ENCODE results near the gene RAPGEF1.
"Not testable (repeated sequence)": the region's sequence is repeated elsewhere in the genome, so short reads cannot be mapped to it uniquely, and the experiment has no call there.

Gene RAPGEF1

GRCh38 chr9:131683094-131683493, 56.8 kb downstream of the RAPGEF1 start:
- not testable (repeated sequence) for DNase-seq

GRCh38 chr9:131682261-131682660, 57.6 kb downstream of the RAPGEF1 start:
- no peak for DNase-seq

DNA sequence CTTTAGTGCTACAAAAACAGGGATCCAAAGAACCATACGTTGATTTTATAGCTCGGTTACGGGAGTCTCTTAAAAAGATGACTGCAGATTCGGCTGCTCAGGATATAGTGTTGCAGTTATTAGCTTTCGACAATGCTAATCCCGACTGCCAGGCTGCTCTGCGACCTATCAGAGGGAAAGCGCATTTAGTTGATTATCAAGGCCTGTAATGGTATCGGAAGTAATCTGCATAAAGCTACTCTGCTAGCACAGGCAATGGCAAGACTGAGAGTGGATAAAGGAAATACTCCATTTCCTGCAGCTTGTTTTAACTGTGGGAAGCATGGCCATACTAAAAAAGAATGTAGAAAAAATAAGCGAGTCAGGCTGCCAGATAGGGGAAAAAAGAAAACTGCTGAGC, 58.0 kb downstream of the RAPGEF1 start:
- DNase-seq: not testable (repeated sequence)

- not testable (repeated sequence) for DNase-seq
These were observed 58.8 kb downstream of the RAPGEF1 start for GRCh38 chr9:131681108-131681507.

DNA sequence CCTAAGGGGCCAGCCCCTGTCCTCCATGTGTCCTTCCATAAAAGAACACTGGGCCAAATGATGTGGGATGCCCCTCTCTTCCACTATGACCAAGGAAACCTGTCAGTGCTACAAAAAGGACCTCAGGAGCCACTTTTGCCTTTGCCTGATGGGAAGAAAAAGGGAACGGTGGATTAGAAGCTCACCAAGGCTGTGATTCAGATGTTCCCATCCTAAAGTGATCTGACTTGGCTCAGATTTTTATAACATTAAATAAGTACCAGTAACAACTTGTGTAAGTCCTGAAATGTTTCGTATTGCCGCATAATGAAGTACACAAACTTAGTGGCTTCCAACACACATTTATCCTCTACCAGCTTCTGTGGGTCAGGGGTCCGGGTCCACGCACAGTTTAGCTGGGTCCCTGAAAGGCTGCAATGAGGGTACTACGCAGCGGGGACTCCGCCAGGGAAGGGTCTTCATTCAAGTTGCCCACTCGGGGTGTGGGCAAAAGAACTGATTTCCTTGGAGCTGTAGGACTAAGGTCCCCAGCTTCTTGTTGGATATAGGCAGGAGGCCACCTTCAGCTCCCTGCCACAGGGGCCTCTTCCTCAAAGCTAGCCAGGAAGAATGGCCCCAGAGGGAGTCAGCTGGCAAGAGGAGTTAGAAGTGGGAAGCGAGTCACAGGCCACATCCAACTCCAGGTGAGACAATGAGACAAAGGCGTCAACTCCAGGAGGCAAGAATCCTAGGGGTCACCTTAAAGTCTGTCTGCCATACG, 60.4 kb downstream of the RAPGEF1 start:
- DNase-seq: no peak

GRCh38 chr9:131678499-131679111, 61.3 kb downstream of the RAPGEF1 start:
- peak; percentile 62 to 74 for DNase-seq

DNA sequence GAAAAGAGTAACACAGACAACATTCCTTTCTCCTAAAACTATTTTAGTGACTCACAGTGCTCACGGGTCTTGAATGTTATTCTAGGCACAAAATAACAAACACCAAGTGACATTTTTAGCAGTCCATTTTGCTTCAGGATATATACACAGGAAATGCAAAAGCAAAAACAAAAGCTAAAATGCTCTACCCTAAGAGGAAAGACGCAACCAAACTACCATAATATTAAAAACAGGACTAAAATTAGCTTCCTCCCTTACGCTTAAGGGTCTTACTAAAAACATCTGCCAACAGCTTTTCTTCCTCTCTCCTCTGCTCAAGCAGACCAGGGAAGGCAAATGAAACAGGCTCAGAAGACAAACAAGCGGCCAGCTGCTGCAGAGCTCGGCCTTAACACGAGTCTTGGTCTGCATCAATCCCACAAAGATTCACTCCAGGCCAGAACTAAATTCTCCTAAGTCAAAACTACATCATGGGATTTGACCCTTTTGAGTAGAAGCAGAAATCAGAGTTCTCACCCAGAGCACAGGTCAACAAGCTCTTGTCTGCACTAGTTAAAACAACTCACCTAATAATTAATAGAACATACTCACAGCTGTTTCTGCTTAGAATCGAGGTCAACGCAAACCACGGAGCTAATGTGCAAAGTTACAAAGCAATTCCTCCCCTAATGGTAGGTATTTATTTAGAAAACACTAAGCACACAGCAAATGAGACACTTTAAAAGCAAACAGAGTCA, 62.3 kb downstream of the RAPGEF1 start:
- peak; percentile 48 to 50 for DNase-seq

- no peak for DNase-seq
These were observed 62.8 kb downstream of the RAPGEF1 start for GRCh38 chr9:131677049-131677443.

- DNase-seq: no peak
These were observed 63.4 kb downstream of the RAPGEF1 start for GRCh38 chr9:131676431-131676972.

GRCh38 chr9:131675437-131676022, 64.3 kb downstream of the RAPGEF1 start:
- no peak for DNase-seq

DNA sequence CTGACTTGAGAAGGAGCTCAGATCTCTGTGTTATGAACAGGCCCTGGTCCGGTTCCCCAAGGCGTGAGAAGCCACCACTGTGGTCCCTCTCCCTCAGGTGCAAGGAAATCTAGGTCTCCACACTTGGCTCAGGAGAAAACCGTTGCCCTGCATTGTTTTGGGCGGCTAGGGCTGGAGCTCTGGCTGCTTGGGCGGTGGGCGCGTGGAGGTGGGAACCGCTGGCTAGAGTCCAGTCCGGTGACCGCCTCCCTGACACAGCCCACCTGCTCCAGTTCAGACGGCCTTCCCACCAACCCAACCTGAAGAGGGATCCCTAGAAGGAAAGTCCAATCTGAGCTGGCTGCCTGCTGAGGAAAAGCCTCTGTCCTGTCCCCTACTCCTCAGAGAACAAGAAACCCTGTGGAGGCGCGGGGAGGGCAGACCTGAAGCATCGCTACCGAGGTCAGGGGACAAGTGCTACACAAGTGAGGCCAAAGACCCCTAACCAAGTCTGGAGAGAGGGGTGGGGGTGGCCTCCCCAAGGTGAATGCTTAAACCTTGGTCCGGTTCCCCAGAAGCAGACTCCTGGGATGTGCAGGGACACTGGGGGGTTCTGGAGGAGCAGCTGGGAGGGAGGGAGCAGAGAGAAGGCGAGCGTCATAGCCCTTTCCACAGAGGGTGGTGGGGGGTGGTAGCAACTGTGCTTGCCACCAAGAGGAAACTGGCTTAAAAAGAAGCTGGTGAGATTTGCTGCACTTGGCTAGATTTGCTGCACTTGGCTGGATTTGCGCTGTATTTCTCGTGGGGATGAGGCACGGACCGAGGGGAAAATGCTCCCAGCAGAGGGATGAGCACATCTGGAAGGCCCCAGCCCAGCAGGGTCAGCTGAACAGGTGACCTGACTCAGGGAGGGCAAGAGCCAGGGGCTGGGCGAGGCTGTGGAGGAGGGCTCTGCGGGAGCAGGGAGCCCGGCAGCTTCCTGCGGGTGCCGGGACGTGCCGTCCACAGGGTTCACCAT, 65.2 kb downstream of the RAPGEF1 start:
- DNase-seq: no peak

- DNase-seq: no peak
These were observed 66.3 kb downstream of the RAPGEF1 start for GRCh38 chr9:131673531-131673930.

GRCh38 chr9:131673068-131673467, 66.8 kb downstream of the RAPGEF1 start:
- no peak for DNase-seq

DNA sequence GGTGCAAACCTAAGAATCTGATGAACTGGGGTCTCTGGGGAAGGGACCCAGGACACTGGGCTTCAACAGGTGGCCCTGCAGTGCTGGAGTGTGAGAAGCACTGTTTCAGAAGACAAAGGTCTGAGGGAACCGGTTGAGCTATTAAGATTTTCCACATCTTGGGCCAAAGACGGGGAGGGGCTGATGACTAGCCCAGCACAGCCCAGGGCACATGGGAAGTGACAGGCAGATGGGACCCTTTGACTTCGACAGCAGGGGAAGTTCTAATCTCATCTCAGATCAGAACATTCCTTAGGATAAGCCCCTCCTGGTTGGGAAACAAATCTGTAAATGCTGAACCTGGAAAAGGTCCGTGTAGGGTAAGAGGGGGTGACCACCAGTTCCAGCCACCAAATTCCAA, 67.4 kb downstream of the RAPGEF1 start:
- DNase-seq: no peak

DNA sequence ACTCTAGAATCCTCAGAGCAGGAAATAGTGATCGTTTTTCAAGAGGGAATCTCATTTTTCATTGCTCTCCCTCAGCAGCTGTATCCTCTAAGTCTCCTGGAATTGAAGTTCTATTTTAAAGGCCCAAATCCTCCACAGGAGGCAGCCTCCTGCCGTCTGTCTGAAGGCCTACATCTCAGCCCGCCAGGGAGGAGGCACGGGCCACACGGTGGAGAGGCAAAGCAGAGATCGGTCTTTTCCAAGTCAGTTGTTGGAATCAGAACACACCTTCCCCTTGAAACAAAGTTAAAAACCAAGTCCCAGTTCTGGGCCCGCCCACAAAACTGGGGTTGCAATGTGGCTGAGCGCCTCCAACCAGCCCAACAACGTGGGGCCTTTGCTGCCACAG, 68.7 kb downstream of the RAPGEF1 start:
- DNase-seq: no peak

DNA sequence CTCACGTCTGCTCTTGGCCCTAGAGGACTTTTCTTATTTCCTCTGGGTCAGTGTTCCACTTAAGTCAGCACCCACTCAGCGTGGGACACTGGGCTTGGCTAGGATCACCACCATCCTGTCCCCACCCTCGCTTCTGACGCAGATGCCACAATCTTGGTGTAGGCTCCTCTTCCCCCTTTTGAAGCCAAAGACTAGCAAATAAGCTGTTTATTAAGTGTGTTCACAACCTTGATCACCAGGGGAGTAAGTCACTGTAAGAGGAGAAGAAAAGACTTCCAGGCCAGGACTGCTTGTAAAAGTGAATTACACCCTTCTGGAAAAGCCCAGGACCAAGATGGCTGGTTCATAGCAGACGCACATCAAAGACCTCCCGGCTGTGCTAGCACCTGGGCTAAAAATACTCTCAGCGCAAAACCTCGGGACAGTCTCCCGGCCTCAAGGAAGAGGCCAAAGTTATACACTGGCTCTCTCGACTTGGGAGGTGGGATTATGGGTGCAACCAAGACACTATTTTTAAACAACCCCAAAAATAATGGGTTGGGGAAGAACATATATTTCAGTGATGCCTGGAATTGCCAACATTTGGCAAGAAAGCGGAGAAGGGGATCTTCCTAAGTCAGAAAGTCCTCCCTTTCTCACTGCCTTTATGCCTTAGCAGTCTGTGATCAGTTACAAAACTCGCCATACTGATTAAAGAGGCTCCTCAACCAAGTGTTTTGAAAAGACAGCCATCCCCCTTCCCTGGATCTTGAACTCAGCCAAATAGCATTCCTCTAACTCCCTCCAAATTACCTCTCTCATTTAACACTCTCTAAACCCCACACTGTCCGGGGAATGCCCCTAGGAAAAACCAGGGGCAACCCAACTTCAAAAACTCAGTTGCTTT, 69.4 kb downstream of the RAPGEF1 start:
- no peak for DNase-seq

DNA sequence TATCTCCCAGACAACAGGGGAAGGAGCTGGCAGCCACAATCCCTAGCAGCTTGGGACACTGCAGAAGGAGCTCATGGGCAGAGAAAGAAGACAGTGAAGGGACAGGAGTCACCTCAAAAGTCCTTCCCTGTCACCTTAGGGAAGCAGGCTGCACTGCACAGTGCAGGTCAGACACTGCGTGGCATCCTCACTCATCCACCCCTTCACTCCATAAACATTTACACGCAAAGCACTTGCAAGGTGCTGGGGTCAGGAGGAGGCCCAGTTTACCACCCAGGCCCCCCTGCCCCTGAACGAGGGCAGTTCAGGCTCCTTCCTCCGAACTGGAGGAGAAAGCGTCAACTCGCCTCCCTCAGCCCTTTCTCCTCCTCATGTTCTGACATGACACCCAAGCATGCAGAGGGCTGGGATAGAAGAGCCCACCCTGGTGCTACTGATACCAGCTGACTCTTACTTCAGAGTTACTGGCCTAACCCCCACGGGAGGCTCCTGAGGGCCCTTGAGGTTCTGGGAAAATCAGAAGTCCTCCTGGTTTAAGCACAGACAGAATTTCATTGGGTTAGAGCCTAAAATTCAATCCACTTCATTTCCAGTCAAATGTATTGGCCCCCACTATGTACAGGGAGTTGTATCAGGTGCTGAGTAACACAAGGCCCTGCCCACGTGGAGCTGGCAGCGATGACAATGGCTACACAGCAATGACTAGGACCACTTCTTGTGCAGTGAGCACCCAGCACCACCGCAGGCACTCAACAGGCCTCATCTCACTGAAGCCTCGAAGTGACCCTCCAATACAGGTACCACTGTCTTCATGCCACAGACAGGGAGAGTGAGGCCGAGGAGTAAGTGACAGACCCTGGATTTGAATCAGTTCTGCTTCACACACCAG, 70.4 kb downstream of the RAPGEF1 start:
- no peak for DNase-seq

- DNase-seq: peak; percentile 38 to 54
These were observed 71.2 kb downstream of the RAPGEF1 start for GRCh38 chr9:131668439-131669268.

- DNase-seq: no peak
These were observed 71.8 kb downstream of the RAPGEF1 start for GRCh38 chr9:131668057-131668438.

All from Kasumi-1 (cell line).